CD4-positive, alpha-beta T cell treated with Interleukin-15 for 4 hours (primary cell): Measurements from ENCODE around the gene FBN3.

Experiments used
- DNase-seq: peaks from one replicate; pipeline ENCODE4 v3.0.0-alpha.2; 2020; ENCODE audit warnings: low spot score

The FBN3 gene

GRCh38 chr19:8148410-8149260, 757 bp downstream of the FBN3 start:
- DNase-seq = no peak

GRCh38 chr19:8148088-8148409, 1.3 kb downstream of the FBN3 start:
- DNase-seq = no peak

- no peak for DNase-seq
These were observed 1.8 kb downstream of the FBN3 start for GRCh38 chr19:8147582-8147978.

- DNase-seq = no peak
These were observed 2.4 kb downstream of the FBN3 start for GRCh38 chr19:8146877-8147581.

- DNase-seq = no peak
These were observed 5.0 kb downstream of the FBN3 start for GRCh38 chr19:8144273-8144995.

GRCh38 chr19:8143041-8143440, 6.4 kb downstream of the FBN3 start:
- DNase-seq = no peak

GRCh38 chr19:8142513-8142900, 6.9 kb downstream of the FBN3 start:
- DNase-seq = no peak

GRCh38 chr19:8141726-8142512, 7.5 kb downstream of the FBN3 start:
- DNase-seq = no peak

- no peak for DNase-seq
These were observed 11.2 kb downstream of the FBN3 start for GRCh38 chr19:8138201-8138600.

GRCh38 chr19:8137425-8137824, 12.0 kb downstream of the FBN3 start:
- DNase-seq = no peak

GRCh38 chr19:8135946-8136618, 13.3 kb downstream of the FBN3 start:
- no peak for DNase-seq

- DNase-seq = no peak
These were observed 16.4 kb downstream of the FBN3 start for GRCh38 chr19:8132858-8133458.

- DNase-seq = no peak
These were observed 17.9 kb downstream of the FBN3 start for GRCh38 chr19:8131517-8131916.

- no peak for DNase-seq
These were observed 20.3 kb downstream of the FBN3 start for GRCh38 chr19:8129061-8129618.

GRCh38 chr19:8128551-8128950, 20.8 kb downstream of the FBN3 start:
- no peak for DNase-seq

- no peak for DNase-seq
These were observed 22.1 kb downstream of the FBN3 start for GRCh38 chr19:8127311-8127710.

GRCh38 chr19:8126511-8126910, 22.9 kb downstream of the FBN3 start:
- DNase-seq = no peak

GRCh38 chr19:8126008-8126407, 23.4 kb downstream of the FBN3 start:
- DNase-seq = no peak

- no peak for DNase-seq
These were observed 25.7 kb downstream of the FBN3 start for GRCh38 chr19:8123683-8124082.

GRCh38 chr19:8120636-8121480, 28.5 kb downstream of the FBN3 start:
- no peak for DNase-seq
